NB4 (cell line): ENCODE results near the gene LRIT3.

Experiments
- MYC ChIP-seq: IDR thresholded peaks from 2 replicates; pipeline ENCODE4 v1.6.1; 2011; ENCODE audit warnings: low read depth, low read length
- POLR2A ChIP-seq: IDR thresholded peaks from 2 replicates; pipeline ENCODE4 v1.6.1; 2011; ENCODE audit warnings: mild to moderate bottlenecking; ENCODE audit not compliant: insufficient read length; ENCODE audit errors: extremely low read depth
- TF ChIP-seq, protein P1 (sequence below): IDR thresholded peaks from one replicate; pipeline ENCODE4 v1.5.1; 2012; ENCODE audit warnings: low read depth, low read length
- TF ChIP-seq, protein P2 (sequence below): IDR thresholded peaks from 2 replicates; pipeline ENCODE4 v1.6.1; 2011; ENCODE audit warnings: low read depth, low read length

DNA sequence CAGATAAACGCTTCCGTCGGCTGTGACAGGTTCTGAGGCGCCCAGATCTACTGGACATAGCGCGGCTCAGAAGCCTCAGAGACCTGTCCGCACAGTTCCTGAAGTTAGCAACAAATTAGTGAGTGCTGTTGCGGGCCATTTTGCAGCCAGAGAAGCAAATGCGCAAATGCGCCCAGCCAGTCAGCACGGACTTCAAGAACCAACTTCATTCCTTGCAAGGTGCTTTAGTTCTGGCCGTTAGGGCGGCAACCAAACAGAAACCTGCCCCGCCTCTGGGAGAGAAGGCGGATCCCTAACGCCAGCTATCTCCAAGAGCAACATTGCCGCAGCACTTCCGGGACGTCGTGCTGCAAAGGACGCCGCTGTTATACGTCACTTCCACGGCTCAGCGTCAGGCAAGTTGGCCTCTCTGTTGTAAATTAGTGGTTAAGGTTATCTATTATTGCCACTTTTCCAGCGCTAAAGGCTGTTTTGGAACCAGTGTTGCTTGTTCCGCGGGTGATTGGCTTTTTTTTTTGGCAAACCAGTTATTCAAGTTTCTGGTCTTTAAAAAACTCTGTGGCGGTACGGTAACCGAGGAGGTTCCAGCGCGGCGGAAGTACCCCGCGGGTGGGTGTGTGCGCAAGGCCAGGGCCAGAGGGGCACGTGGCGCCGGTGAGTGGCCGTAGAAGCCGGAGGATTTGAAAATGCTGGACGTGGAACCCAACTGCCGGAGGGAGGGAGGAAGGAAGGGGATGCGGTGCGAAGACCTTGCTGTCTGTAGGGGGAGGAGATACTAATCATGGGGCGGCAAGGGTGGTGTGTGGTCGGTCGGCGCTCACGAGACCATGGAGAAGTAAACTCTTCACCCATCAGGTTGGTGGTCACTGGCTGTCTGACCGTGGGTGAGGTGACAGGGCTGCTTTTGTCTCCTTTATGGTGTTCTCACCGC is 32.5 kb upstream of the LRIT3 start, which contains the start of gene GAR1:
- TF ChIP-seq, protein P1, sequence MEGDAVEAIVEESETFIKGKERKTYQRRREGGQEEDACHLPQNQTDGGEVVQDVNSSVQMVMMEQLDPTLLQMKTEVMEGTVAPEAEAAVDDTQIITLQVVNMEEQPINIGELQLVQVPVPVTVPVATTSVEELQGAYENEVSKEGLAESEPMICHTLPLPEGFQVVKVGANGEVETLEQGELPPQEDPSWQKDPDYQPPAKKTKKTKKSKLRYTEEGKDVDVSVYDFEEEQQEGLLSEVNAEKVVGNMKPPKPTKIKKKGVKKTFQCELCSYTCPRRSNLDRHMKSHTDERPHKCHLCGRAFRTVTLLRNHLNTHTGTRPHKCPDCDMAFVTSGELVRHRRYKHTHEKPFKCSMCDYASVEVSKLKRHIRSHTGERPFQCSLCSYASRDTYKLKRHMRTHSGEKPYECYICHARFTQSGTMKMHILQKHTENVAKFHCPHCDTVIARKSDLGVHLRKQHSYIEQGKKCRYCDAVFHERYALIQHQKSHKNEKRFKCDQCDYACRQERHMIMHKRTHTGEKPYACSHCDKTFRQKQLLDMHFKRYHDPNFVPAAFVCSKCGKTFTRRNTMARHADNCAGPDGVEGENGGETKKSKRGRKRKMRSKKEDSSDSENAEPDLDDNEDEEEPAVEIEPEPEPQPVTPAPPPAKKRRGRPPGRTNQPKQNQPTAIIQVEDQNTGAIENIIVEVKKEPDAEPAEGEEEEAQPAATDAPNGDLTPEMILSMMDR: no peak
- TF ChIP-seq POLR2A (peak; percentile 69), MYC (peak; percentile 97)
- TF ChIP-seq, protein P2, sequence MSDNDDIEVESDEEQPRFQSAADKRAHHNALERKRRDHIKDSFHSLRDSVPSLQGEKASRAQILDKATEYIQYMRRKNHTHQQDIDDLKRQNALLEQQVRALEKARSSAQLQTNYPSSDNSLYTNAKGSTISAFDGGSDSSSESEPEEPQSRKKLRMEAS: peak; percentile 93
